Effector memory CD4-positive, alpha-beta T cell (primary cell): Measurements from ENCODE around the gene ADSS1.
A peak's percentile ranks its signal among the peaks of the same experiment; 100 is the strongest.

ENCODE experiments used
- DNase-seq, 3 donors: peaks; one replicate each; pipeline ENCODE4 v3.0.0-alpha.2; 2020
- H3K27ac ChIP-seq: 2 replicates; pipeline ENCODE4 v1.7.0; 2013; ENCODE audit warnings: mild to moderate bottlenecking, low read length, moderate library complexity; ENCODE audit not compliant: insufficient read depth, poor library complexity, severe bottlenecking
- H3K27me3 ChIP-seq: replicated peaks from 2 replicates; pipeline ENCODE4 v1.7.0; 2013; ENCODE audit warnings: mild to moderate bottlenecking, low read length; ENCODE audit not compliant: insufficient read depth, control insufficient read depth, poor library complexity, severe bottlenecking
- H3K36me3 ChIP-seq: 2 replicates; pipeline ENCODE4 v1.7.0; 2013; ENCODE audit warnings: mild to moderate bottlenecking, low read length, moderate library complexity; ENCODE audit not compliant: control insufficient read depth, insufficient read depth
- H3K4me1 ChIP-seq: 2 replicates; pipeline ENCODE4 v1.7.0; 2013; ENCODE audit warnings: low read length, mild to moderate bottlenecking; ENCODE audit not compliant: control insufficient read depth, insufficient read depth, poor library complexity, severe bottlenecking
- H3K4me3 ChIP-seq: 2 replicates; pipeline ENCODE4 v1.7.0; 2013; ENCODE audit warnings: low read length, low read depth, mild to moderate bottlenecking; ENCODE audit not compliant: insufficient read depth, poor library complexity, severe bottlenecking
- H3K9me3 ChIP-seq: 2 replicates; pipeline ENCODE4 v1.7.0; 2013; ENCODE audit warnings: mild to moderate bottlenecking, low read length, moderate library complexity; ENCODE audit not compliant: control insufficient read depth

Gene ADSS1

DNA sequence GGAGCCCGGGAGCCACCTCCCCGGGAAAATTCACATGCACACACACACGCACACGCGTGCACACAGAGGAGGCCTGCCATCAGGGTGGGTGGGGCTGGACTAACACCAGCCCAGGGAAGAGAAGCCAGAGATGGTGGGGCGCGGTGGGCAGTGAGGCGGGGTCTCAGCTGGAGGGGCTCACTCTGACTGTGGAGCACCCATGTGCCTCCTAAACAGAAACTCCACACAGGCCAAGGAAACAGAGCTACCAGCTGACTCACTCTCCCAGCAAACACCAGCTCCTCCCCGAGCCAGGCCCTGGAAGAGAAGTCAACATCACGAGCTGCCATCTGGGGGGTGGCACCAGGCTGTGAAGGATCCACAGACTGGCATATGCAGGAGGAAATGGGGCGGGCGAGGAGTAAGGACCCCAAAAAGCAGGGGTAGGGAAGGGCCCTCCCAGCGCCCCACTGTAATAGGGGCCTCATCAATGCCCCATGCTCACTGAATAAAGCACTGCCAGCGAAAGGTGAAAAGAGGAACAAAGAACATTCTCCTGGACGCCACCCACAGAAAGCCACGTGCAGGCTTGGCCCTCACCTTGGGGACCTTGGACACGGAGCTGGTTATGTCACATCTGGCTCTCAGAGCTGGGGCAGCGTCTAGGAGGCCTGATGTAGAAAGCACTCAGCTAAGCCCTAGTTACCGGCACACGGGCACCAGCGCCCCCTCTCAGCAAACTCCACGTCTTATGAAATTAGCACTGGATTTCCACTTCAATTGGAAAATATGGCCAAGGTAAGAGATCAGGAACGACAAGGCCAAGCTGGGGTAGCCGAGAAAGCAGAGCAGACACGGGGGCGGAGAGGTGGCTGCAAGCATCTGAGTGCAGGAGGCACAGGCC lies 43.0 kb upstream of the ADSS1 start:
- Histone ChIP-seq H3K36me3 (no peaks in the 10 kb centered on the region), H3K27me3 (no peaks in the 10 kb centered on the region), H3K9me3 (no peaks in the 10 kb centered on the region), H3K4me3 (no peak overlapping the region), H3K4me1 (peaks cover 27% of the 10 kb centered on the region), H3K27ac (no peak overlapping the region)
- no peak for DNase-seq

DNA sequence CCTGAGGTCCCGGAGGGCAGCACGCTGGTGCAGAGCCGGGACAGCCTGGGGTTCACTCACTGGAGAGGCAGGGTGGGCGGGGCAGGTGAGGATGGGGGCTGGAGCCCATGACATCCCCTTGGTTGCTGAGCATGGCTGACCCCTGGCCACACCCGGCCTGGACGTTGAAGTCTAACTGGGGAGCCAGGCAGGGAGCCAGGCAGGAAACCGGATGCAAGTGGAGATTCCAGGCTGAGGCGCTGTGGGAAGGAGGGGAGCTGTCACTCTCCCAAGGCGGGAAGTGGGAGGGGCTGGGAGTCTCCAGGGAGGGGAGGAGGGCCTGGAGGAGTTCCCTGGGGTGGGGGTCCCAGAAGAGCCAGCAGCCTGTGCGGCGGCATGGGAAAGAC lies 42.3 kb upstream of the ADSS1 start:
- Histone ChIP-seq H3K27ac (no peak overlapping the region), H3K4me3 (no peak overlapping the region), H3K4me1 (peaks cover 29% of the 10 kb centered on the region), H3K36me3 (no peaks in the 10 kb centered on the region), H3K9me3 (no peaks in the 10 kb centered on the region), H3K27me3 (no peaks in the 10 kb centered on the region)
- DNase-seq = no peak

DNA sequence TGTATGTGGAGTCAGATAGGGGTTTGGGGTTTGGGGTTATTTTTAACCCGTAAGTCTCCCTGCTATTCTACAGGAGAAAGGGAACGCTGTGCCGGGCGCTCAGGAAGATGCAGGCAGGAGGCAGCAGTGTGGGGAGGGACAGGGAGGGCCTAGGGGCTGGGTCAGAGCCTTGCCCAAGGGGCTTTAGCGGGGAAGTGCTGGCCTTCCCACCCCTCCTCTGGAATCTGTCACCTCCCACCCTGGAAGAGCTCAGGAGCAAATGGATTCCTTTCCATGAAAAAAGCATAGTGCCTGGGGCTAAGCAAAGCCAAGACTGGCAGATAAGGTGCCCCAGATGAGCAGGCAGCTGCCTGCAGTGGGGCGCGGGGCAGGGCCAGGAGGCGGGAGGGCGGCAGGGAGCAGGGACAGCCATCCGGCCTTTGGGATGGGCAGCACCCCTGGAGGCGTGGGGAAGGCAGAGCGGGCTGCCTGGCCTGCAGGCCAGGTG lies 41.9 kb upstream of the ADSS1 start:
- Histone ChIP-seq H3K27me3 (no peaks in the 10 kb centered on the region), H3K4me3 (no peak overlapping the region), H3K27ac (no peak overlapping the region), H3K9me3 (no peaks in the 10 kb centered on the region), H3K4me1 (peaks cover 29% of the 10 kb centered on the region), H3K36me3 (no peaks in the 10 kb centered on the region)
- no peak for DNase-seq

DNA sequence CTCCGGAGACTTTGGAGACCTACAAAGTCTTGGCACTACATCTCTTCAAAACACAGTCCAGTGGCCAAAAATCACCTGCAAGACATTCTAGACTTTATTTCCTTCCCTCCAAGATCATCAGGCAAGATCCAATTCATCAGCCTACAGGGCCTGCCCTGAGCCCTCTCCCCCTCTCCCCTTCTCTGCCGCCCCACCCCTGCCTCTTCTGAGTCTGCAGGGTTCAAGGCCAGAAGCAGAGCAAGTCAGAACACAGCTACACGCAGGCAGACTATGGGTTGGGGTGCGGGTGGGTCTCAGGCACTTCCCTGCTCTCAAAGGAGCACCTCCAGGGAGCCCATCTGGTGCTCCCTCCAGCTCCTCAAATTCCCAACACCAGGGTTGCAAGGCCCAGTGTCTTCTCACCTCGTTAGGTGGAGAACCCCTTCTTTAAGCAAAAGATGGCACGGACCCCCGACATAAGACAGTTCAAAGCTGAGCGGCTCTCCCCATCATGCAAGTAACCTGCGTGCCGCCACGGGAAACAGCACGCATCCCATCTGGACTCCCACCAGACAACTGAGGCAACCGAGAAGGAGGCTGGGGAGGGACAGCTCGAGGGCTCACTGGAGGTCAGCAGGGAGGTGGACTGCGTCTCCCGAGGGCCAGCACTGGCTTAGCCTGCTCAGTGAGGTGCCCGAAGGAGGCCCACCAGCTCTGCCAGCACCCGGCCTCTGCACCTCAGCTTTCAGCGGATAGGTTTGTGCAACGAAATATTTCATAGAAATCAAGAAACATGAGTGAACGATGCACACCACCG lies 40.2 kb upstream of the ADSS1 start:
- Histone ChIP-seq H3K27ac (no peak overlapping the region), H3K4me1 (peaks cover 28% of the 10 kb centered on the region)

DNA sequence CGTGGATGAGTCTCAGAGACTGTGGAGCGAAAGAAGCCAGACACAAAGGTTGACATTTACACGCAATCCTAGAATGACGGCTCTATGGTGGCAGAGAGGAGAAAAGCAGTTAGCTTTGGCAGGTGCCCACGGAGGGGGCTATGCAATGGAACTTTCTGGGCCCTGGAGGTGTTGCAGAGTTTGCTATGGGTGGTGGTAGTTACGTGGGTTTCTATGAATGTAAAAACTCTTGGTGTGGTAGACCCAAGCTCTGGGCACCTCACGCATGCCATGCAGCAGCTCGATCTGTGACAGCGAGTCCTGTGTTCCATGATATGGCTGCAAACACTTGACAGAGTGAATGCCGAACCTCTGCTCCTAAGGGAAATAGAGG lies 39.6 kb upstream of the ADSS1 start:
- Histone ChIP-seq H3K27ac (no peak overlapping the region), H3K27me3 (no peaks in the 10 kb centered on the region), H3K4me3 (no peak overlapping the region), H3K9me3 (no peaks in the 10 kb centered on the region), H3K4me1 (peaks cover 30% of the 10 kb centered on the region), H3K36me3 (no peaks in the 10 kb centered on the region)
- no peak for DNase-seq

More for the DNA sequence above, 40.2 kb upstream of the ADSS1 start:
- H3K9me3 ChIP-seq = no peaks in the 10 kb centered on the region
- no peaks in the 10 kb centered on the region for H3K36me3 ChIP-seq
- H3K4me3 ChIP-seq = no peak overlapping the region
- no peak for DNase-seq
- no peaks in the 10 kb centered on the region for H3K27me3 ChIP-seq

DNA sequence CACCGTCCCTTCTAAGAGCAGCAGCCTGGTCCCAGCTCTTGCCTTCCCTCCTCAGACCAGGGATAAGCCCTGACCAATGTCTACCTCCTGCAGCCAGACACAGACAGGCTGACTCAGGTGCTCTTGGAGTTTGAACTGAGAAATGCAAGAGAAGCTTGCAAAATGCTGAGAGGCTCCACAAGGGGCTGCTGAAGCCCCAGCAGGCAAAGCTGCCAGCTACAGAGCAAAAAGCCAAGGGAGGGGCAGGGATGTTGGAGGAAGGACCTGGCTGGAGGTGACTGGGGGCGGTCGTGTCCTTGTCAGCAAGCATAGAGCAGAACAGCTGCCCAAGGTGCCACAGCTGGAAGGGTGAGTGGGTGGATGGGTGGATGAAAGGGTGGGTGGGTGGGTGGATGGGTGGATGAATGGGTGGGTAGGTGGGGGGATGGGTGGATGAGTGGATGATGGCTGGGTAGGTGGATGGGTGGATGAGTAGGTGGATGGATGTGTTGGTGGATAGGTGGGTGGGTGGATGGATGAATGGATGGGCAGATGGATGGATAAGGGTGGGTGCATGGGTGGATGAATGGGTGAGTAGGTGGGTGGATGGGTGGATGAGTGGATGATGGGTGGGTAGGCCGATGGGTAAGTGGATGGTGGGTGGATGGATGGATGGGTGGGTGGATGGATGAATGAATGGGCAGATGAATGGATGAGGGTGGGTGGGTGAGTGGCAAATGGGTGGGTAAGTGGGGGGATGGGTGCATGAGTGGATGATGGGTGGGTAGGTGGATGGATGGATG lies 38.6 kb upstream of the ADSS1 start:
- Histone ChIP-seq H3K27me3 (no peaks in the 10 kb centered on the region), H3K27ac (no peak overlapping the region), H3K4me3 (no peak overlapping the region), H3K4me1 (peaks cover 33% of the 10 kb centered on the region), H3K36me3 (no peaks in the 10 kb centered on the region), H3K9me3 (no peaks in the 10 kb centered on the region)
- no peak for DNase-seq

DNA sequence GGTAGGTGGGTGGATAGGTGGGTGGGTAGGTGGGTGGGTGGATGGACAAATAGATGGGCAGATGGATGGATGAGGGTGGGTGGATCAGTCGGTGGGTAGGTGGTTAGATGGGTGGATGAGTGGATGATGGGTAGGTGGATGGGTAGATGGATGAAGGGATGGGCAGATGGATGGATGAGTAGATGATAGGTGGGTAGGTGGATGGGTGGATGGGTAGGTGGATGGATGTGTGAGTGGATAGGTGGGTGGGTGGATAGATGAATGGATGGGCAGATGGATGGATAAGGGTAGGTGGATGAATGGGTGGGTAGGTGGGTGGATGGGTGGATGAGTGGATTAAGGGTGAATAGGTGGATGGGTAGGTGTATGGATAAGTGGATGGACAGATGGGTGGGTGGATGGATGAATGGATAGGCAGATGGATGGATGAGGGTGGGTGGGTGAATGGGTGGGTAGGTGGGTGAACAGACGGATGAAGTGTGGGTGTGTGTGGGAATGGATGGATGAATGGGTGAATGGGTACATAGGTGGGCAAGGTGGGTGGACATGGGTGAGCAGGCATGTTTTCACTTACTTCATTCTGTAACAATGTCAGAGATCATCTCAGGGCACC lies 37.9 kb upstream of the ADSS1 start:
- no peaks in the 10 kb centered on the region for H3K9me3 ChIP-seq
- no peak overlapping the region for H3K27ac ChIP-seq
- H3K27me3 ChIP-seq = no peaks in the 10 kb centered on the region
- H3K36me3 ChIP-seq = no peaks in the 10 kb centered on the region
- no peak overlapping the region for H3K4me3 ChIP-seq
- DNase-seq = no peak
- peaks cover 40% of the 10 kb centered on the region for H3K4me1 ChIP-seq

DNA sequence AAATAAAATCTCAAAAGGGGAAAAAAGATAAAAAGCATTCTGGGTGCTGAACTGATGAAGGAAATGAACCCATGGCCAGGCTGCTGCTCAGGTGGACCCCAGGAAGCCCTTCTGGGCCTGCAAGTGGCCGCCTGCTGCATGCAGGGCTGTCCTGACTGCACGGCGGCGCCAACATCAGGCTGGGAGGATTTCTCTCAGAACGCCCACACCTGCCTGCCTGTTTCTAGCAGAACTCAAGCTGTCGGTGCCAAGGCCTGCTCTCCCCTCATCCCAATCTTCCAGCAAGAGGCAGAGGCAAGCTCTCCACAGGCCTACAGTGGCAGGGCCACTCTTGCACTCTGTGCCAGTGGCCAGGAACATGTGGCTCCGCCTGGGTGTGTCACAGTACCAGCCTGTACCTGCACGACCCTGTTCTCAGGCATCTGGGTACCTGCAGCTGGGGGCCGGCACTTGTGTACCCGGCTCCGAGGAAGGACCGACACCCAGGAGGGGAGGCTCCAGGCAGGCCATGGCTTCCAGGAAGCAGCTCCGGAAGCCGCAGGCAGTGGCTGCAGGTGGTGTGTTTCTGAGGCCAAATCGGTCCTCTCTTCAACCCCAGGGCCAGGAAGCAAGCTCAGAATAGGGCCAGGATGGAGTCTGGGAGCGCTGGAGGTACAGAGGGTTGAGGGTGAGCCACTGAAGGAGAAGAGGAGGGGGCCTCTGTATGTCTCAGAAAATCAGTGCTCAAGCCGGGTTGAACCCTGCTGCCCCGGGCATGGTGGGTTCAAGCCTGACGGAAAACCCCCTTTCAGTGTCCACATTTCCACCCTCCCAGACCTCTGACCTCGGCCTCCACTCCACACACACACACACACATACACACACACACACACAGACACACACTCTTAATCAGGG lies 37.2 kb upstream of the ADSS1 start:
- peak overlapping the region; percentile 33 for H3K27ac ChIP-seq
- H3K27me3 ChIP-seq = no peaks in the 10 kb centered on the region
- H3K4me3 ChIP-seq = no peak overlapping the region
- H3K4me1 ChIP-seq = peaks cover 47% of the 10 kb centered on the region
- no peak for DNase-seq
- no peaks in the 10 kb centered on the region for H3K36me3 ChIP-seq
- no peaks in the 10 kb centered on the region for H3K9me3 ChIP-seq
